HCT116 (cell line): ENCODE results near the gene CCL13. TPM values are rescaled to one million over a fixed set of nuclear protein-coding genes. Genes with fewer than 3 reads are reported as not detected.

Experiments used
- ATAC-seq: fragments of 200-7000 bp; cut with Tn5 transposase; 2 replicates; pipeline ENCODE4 v1.9.1; 2020; ENCODE audit warnings: mild to moderate bottlenecking, moderate library complexity
- BruUV-seq: library from RNA; stranded (reverse); fragments of 400-500 nt; replicated peaks from 2 replicates; lab custom pipeline; 2021; lab: Mats Ljungman, UMichigan
- CTCF ChIA-PET: fragments of 300-600 bp; sonication (Branson Sonifier 250); formaldehyde crosslinking; loops from one replicate; lab custom pipeline; 2021; ENCODE audit warnings: antibody characterized with exemption; lab: Charles Lee
- POLR2A ChIA-PET: fragments of 300-600, 350-600 bp; sonication (Branson Sonifier 250); formaldehyde crosslinking; loops from one replicate; lab custom pipeline; 2021; ENCODE audit warnings: antibody characterized with exemption; lab: Charles Lee
- RAD21 ChIA-PET, 2 experiments: fragments of 300-600 bp; sonication (Branson Sonifier 250); formaldehyde crosslinking; loops; one replicate each; lab custom pipeline; 2023; ENCODE audit warnings: low total read pairs in 2 of 2; ENCODE audit not compliant: uncharacterized antibody in 2 of 2, unreplicated experiment in 2 of 2, low non-redundant PET in 1 of 2; lab: Charles Lee
- DNase-seq: peaks from one replicate; pipeline ENCODE4 v3.0.0-alpha.2; 2010; ENCODE audit warnings: low read depth, low spot score
- H2AFZ ChIP-seq: fragments of 200-600 bp; shearing (Covaris generic), sonication (generic); 2 replicates; pipeline ENCODE4 v1.6.1; 2017; ENCODE audit warnings: low read depth, mixed run types, mixed read lengths, antibody characterized with exemption, low read length; ENCODE audit not compliant: poor library complexity, severe bottlenecking
- H3K27ac ChIP-seq: 2 replicates; pipeline ENCODE4 v1.5.1; 2012; ENCODE audit warnings: low read depth, low read length
- H3K27me3 ChIP-seq: fragments of 200-600 bp; sonication (generic); 2 replicates; pipeline ENCODE4 v1.6.1; 2016; ENCODE audit warnings: mixed run types, low read length, mixed read lengths; ENCODE audit not compliant: insufficient read depth
- H3K36me3 ChIP-seq, 2 experiments: fragments of 200-500 bp in 1 of 2; fragments of 200-600 bp in 1 of 2; sonication (Bioruptor generic) in 1 of 2; sonication (generic) in 1 of 2; 2 replicates each; pipeline versions ENCODE4 v1.5.1 to v1.6.1; 2014 to 2016; ENCODE audit warnings: low read length in 2 of 2, inconsistent platforms in 1 of 2, mixed read lengths in 1 of 2, mixed run types in 1 of 2; ENCODE audit not compliant: insufficient read depth in 2 of 2, control insufficient read depth in 1 of 2
- H3K4me1 ChIP-seq, 2 experiments: fragments of 200-600 bp in 1 of 2; sonication (generic) in 1 of 2; 2 replicates each; pipeline versions ENCODE4 v1.5.1 to v1.6.1; 2012 to 2017; ENCODE audit warnings: low read length in 2 of 2, inconsistent platforms in 1 of 2, mild to moderate bottlenecking in 1 of 2, mixed read lengths in 1 of 2, mixed run types in 1 of 2, moderate library complexity in 1 of 2; ENCODE audit not compliant: insufficient read depth in 2 of 2, control insufficient read depth in 1 of 2
- H3K4me2 ChIP-seq: fragments of 200-600 bp; sonication (generic); 2 replicates; pipeline ENCODE4 v1.6.1; 2017; ENCODE audit warnings: mixed run types, low read length, mixed read lengths
- H3K4me3 ChIP-seq, 2 experiments: fragments of 200-600 bp in 1 of 2; sonication (generic) in 1 of 2; replicated peaks in 1 of 2; 2 replicates each; pipeline ENCODE4 v1.5.1; 2011 to 2016; ENCODE audit warnings: low read length in 2 of 2, control low read depth in 1 of 2, low read depth in 1 of 2, mild to moderate bottlenecking in 1 of 2, mixed read lengths in 1 of 2, mixed run types in 1 of 2
- H3K79me2 ChIP-seq: fragments of 200-600 bp; sonication (generic); 2 replicates; pipeline ENCODE4 v1.6.1; 2017; ENCODE audit warnings: mild to moderate bottlenecking, mixed run types, low read length, moderate library complexity, mixed read lengths; ENCODE audit not compliant: insufficient read depth
- H3K9ac ChIP-seq: fragments of 200-600 bp; sonication (generic); 2 replicates; pipeline ENCODE4 v1.6.1; 2016; ENCODE audit warnings: low read length, mixed read lengths
- H3K9me2 ChIP-seq: fragments of 200-600 bp; sonication (generic), shearing (Covaris generic); 2 replicates; pipeline ENCODE4 v1.6.1; 2017; ENCODE audit warnings: mixed run types, mild to moderate bottlenecking, moderate library complexity; ENCODE audit not compliant: insufficient read depth
- H3K9me3 ChIP-seq, 2 experiments: fragments of 200-500 bp in 1 of 2; fragments of 200-600 bp in 1 of 2; sonication (Bioruptor generic) in 1 of 2; sonication (generic) in 1 of 2; 2 replicates each; pipeline ENCODE4 v1.6.1; 2014 to 2017; ENCODE audit warnings: low read length in 2 of 2, mixed read lengths in 2 of 2, inconsistent platforms in 1 of 2, low read depth in 1 of 2, mild to moderate bottlenecking in 1 of 2, mixed run types in 1 of 2, moderate library complexity in 1 of 2; ENCODE audit not compliant: control insufficient read depth in 1 of 2, insufficient read depth in 1 of 2
- H4K20me1 ChIP-seq: fragments of 200-600 bp; sonication (generic), shearing (Covaris generic); 2 replicates; pipeline ENCODE4 v1.6.1; 2017; ENCODE audit warnings: mixed run types, mild to moderate bottlenecking, moderate library complexity; ENCODE audit not compliant: insufficient read depth
- ATF3 ChIP-seq: IDR thresholded peaks from 2 replicates; pipeline ENCODE4 v1.6.1; 2012
- CTCF ChIP-seq, 3 experiments: fragments of 200-600 bp in 1 of 3; sonication (generic) in 1 of 3; IDR thresholded peaks in 2 of 3; conservative IDR thresholded peaks in 1 of 3; 2 replicates each; pipeline ENCODE4 v1.5.1; 2012 to 2017; ENCODE audit warnings: low read depth in 2 of 3, low read length in 2 of 3, antibody characterized with exemption in 1 of 3, borderline replicate concordance in 1 of 3, control low read depth in 1 of 3, mild to moderate bottlenecking in 1 of 3, mixed read lengths in 1 of 3, mixed run types in 1 of 3, moderate library complexity in 1 of 3; ENCODE audit not compliant: insufficient read depth in 1 of 3
- EGR1 ChIP-seq: IDR thresholded peaks from 2 replicates; pipeline ENCODE4 v1.6.1; 2012; ENCODE audit warnings: low read depth
- EZH2phosphoT487 ChIP-seq: fragments of 200-600 bp; IDR thresholded peaks from 2 replicates; pipeline ENCODE4 v1.6.1; 2018; ENCODE audit warnings: antibody characterized with exemption, borderline replicate concordance
- JUND ChIP-seq: IDR thresholded peaks from 2 replicates; pipeline ENCODE4 v1.6.1; 2012
- POLR2A ChIP-seq: IDR thresholded peaks from 2 replicates; pipeline ENCODE4 v1.7.0; 2011; ENCODE audit warnings: borderline replicate concordance; ENCODE audit not compliant: insufficient read depth, insufficient read length; ENCODE audit errors: extremely low read depth
- POLR2AphosphoS5 ChIP-seq: IDR thresholded peaks from 2 replicates; pipeline ENCODE4 v1.6.1; 2011; ENCODE audit warnings: mild to moderate bottlenecking, low read depth, low read length, moderate library complexity
- SIN3A ChIP-seq: IDR thresholded peaks from 2 replicates; pipeline ENCODE4 v1.6.1; 2012; ENCODE audit warnings: low read depth
- ZBTB33 ChIP-seq: IDR thresholded peaks from 2 replicates; pipeline ENCODE4 v1.6.1; 2011; ENCODE audit warnings: mild to moderate bottlenecking, low read length, moderate library complexity; ENCODE audit not compliant: insufficient replicate concordance; ENCODE audit errors: extremely low read depth
- ZFX ChIP-seq: fragments of 450-650 bp; IDR thresholded peaks from 2 replicates; pipeline ENCODE4 v1.6.1; 2017
- intact Hi-C: fragments of 100-400 bp; cut with micrococcal nuclease; formaldehyde crosslinking; loops from 2 replicates; pipeline ENCODE4 v1.10.0; 2022
- total RNA-seq: library from RNA; stranded (reverse); gene quantifications from one replicate; pipeline ENCODE4 v1.2.1, GENCODE V29; 2021; ENCODE audit not compliant: unreplicated experiment
- TF ChIP-seq, protein P1 (sequence below): IDR thresholded peaks from 2 replicates; pipeline ENCODE4 v1.6.1; 2012

The CCL13 gene
- total RNA-seq, 1 experiment from 2014 or later: not detected

DNA sequence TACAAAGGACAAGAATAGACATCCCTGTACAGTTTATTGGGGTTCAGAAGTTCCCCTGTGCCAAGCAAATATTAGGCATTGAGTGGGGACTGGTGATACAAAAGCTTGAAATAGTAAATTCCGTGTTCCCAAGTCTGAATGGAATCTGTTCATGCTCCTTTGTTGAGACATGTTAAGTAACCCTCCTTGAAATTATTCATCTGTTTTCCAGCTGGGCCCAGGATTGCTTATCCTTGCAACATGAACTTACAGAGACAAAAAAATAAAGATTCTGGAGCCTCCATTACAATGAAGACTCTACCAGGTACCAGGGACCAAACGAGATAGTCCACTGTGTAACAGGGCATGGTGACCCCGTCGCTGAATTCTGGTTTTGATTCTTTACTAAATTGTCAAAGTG is 43.1 kb upstream of the CCL13 start:
- no peak overlapping the region for H3K27ac ChIP-seq
- ChIA-PET POLR2A (no interaction called here), CTCF (no interaction called here), RAD21 (no interaction called here)
- H3K4me2 ChIP-seq: no peak overlapping the region
- DNase-seq (no peak), ATAC-seq (no peak)
- no peak overlapping the region for H2AFZ ChIP-seq
- no peaks in the 10 kb centered on the region for H3K4me1 ChIP-seq
- intact Hi-C loops: no loop called here
- H4K20me1 ChIP-seq: no peaks in the 10 kb centered on the region
- no peak overlapping the region for H3K4me3 ChIP-seq
- H3K36me3 ChIP-seq: no peaks in the 10 kb centered on the region
- no TSS peak for BruUV-seq
- no peak overlapping the region for H3K9ac ChIP-seq
- no peaks in the 10 kb centered on the region for H3K9me3 ChIP-seq
- H3K9me2 ChIP-seq: no peaks in the 10 kb centered on the region
- TF ChIP-seq EGR1 (no peak), POLR2A (no peak), POLR2AphosphoS5 (no peak), CTCF (IDR thresholded peaks at IDR 0.05 in 2 of 3, conservative IDR thresholded peaks at IDR 0.05 in 1 of 3; ENCODE audit: borderline replicate concordance in 1 of 3, insufficient read depth in 1 of 3, low read depth in 2 of 3, low read length in 2 of 3) (no peak), EZH2phosphoT487 (no peak), ATF3 (no peak), JUND (no peak), SIN3A (no peak), ZFX (no peak), ZBTB33 (no peak)
- TF ChIP-seq, protein P1, sequence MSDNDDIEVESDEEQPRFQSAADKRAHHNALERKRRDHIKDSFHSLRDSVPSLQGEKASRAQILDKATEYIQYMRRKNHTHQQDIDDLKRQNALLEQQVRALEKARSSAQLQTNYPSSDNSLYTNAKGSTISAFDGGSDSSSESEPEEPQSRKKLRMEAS: no peak
- no peaks in the 10 kb centered on the region for H3K79me2 ChIP-seq
- peaks cover 8% of the 10 kb centered on the region; the same call in 1 of the 2 replicates for H3K27me3 ChIP-seq
